ENCODE data around the gene PRKAG2.
A peak's percentile ranks its signal among the peaks of the same experiment; 100 is the strongest.

DNA sequence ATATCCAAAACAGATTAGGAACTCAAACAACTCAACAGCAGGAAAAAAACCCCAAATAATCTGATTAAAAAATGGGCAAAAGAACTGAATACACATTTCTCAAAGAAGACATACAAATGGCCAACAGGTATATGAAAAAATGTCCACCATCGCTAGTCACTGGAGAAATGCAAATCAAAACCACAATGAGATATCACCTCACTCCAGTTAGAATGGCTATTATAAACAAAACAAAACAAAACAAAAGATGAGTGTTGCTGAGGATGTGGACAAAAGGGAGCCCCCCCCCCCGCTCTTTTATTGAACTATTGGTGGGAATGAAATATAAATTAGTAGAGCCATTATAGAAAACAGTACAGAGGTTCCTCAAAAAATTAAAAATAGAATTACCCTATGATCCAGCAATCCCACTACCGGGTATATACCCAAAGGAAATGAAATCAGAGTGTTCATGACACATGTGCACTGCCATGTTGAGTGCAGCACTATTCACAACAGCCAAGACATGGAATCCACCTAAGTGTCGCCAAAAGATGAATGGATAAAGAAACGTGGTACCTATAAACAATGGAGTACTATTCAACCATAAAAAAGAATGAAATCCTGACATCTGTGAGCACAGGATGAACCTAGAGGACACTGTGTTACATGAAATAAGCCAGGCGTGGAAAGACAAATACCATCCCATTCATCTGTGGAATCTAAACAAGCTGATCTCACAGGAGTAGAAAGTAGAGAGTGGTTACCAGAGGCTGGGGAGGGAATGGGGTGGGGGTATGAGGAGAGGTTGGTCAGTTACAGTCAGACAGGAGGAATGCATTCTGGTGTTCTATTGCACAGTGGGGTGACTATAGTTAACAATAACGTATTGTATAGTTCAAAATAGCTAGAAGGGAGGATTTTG is 279.1 kb downstream of the PRKAG2 start:
- TF ChIP-seq YY1 (IDR thresholded peaks at IDR 0.05; ENCODE audit: low read depth) (no peak), RAD21 (IDR thresholded peaks at IDR 0.05; ENCODE audit: low read depth) (no peak), TAF1 (IDR thresholded peaks at IDR 0.05; ENCODE audit: low read depth) (no peak), TEAD4 (IDR thresholded peaks at IDR 0.05) (peak; percentile 79), REST (IDR thresholded peaks at IDR 0.05; ENCODE audit: low read depth) (no peak), NFIC (IDR thresholded peaks at IDR 0.05) (peak; percentile 19; the same call in 1 of the 2 replicates)
- TF ChIP-seq, protein P1, sequence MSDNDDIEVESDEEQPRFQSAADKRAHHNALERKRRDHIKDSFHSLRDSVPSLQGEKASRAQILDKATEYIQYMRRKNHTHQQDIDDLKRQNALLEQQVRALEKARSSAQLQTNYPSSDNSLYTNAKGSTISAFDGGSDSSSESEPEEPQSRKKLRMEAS (IDR thresholded peaks at IDR 0.05) = peak; percentile 67
